Left ventricle myocardium inferior (tissue), 1 donor: ENCODE results near the gene PBX1. TPM values are rescaled to one million over a fixed set of nuclear protein-coding genes. Genes with fewer than 3 reads are reported as not detected.

Experiments used
- DNase-seq: peaks from one replicate; pipeline ENCODE4 v3.0.0-alpha.2; 2020
- H3K27ac ChIP-seq: fragments of 200-600 bp; replicated peaks from 2 replicates; pipeline ENCODE4 v1.8.0; 2021
- H3K27me3 ChIP-seq: fragments of 200-600 bp; 2 replicates; pipeline ENCODE4 v1.8.0; 2021; ENCODE audit warnings: low read depth
- H3K36me3 ChIP-seq: fragments of 200-600 bp; 2 replicates; pipeline ENCODE4 v1.8.0; 2021
- H3K4me1 ChIP-seq: fragments of 200-600 bp; 2 replicates; pipeline ENCODE4 v1.8.0; 2021
- H3K4me3 ChIP-seq: fragments of 200-600 bp; 2 replicates; pipeline ENCODE4 v1.8.0; 2021; ENCODE audit warnings: mild to moderate bottlenecking, moderate library complexity
- H3K9me3 ChIP-seq: fragments of 200-600 bp; replicated peaks from 2 replicates; pipeline ENCODE4 v1.8.0; 2021
- CTCF ChIP-seq: fragments of 200-600 bp; IDR thresholded peaks from 2 replicates; pipeline ENCODE4 v1.8.0; 2021; ENCODE audit warnings: antibody characterized with exemption, mild to moderate bottlenecking, borderline replicate concordance
- intact Hi-C: fragments of 100-400 bp; cut with micrococcal nuclease; formaldehyde crosslinking; loops from one replicate; pipeline ENCODE4 v1.11.0; 2022
- total RNA-seq: library from RNA; stranded (reverse); fragmentation: NEBNext Ultra II Directional; extraction: Animal tissue kit (Norgen Biotek cat#: 25700); gene quantifications from one replicate; pipeline ENCODE4 v1.2.1, GENCODE V29; 2021
- donor health status: DM: no; HTN: yes; CAD: no; lungs with severe emphysema.

The PBX1 gene
- total RNA-seq, 1 donor from 2014 or later: 73.2 TPM

- Histone ChIP-seq H3K4me1 (peaks cover 89% of the 10 kb centered on the region), H3K27ac (peak overlapping the region; percentile 60)
- no peak for DNase-seq
Measured at GRCh38 chr1:164707868-164708331, 148.9 kb downstream of the PBX1 start.

DNA sequence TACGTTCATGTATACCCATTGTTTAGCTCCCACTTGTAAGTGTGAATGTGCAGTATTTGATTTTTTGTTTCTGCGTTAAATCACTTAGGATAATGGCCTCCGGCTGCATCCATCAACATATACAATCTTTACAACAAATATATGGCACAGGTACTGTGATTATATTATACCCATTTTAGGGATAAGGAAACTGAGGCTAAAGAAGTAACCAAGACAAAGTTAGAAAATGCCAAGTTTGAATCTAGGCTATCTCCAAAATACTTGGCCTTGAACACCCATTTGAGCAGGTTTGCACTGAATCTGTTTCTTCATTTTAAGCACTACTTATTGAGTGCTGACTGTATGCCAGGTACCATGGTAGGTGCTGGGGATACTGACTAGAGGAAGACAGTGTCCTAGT lies 149.6 kb downstream of the PBX1 start:
- no peak overlapping the region for H3K4me3 ChIP-seq
- peak overlapping the region; percentile 60 for H3K27ac ChIP-seq
- no peaks in the 10 kb centered on the region for H3K9me3 ChIP-seq
- no peaks in the 10 kb centered on the region for H3K36me3 ChIP-seq
- no peak for DNase-seq
- no peaks in the 10 kb centered on the region for H3K27me3 ChIP-seq
- intact Hi-C loops: no loop called here
- TF ChIP-seq CTCF: no peak
- H3K4me1 ChIP-seq: peaks cover 89% of the 10 kb centered on the region

More at GRCh38 chr1:164707868-164708331, 148.9 kb downstream of the PBX1 start:
- Histone ChIP-seq H3K4me3 (no peak overlapping the region), H3K9me3 (no peaks in the 10 kb centered on the region), H3K27me3 (no peaks in the 10 kb centered on the region), H3K36me3 (no peaks in the 10 kb centered on the region)
- no peak for TF ChIP-seq CTCF
- intact Hi-C loops: no loop called here

DNA sequence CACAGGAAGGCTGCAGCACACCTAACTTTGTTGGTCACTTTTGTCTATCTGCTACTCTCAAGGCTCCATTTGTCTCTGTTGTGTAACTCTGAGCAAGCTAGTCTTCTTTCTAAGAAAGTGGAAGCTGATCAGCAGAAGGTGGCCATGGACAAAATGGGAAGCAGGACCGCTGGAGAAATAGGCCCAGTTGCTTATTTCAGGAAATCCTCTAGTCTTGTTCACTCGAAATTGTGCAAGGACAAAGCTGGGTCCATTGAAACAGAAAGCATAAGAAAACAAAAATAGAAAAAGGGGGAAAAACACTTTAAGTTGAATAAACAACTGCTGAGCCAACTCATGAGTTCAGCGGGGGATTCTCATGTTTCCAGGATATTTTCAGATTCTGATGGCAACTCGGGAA lies 150.1 kb downstream of the PBX1 start:
- intact Hi-C loops: no loop called here
- no peaks in the 10 kb centered on the region for H3K27me3 ChIP-seq
- peaks cover 89% of the 10 kb centered on the region for H3K4me1 ChIP-seq
- no peak overlapping the region for H3K4me3 ChIP-seq
- no peak for TF ChIP-seq CTCF
- H3K36me3 ChIP-seq: no peaks in the 10 kb centered on the region
- no peak for DNase-seq
- H3K9me3 ChIP-seq: no peaks in the 10 kb centered on the region
- peak overlapping the region; percentile 60 for H3K27ac ChIP-seq

- intact Hi-C loops: no loop called here
- no peak for TF ChIP-seq CTCF
- DNase-seq: no peak
- Histone ChIP-seq H3K27me3 (no peaks in the 10 kb centered on the region), H3K9me3 (no peaks in the 10 kb centered on the region), H3K4me3 (no peak overlapping the region), H3K4me1 (peaks cover 93% of the 10 kb centered on the region), H3K27ac (peak overlapping the region; percentile 60), H3K36me3 (no peaks in the 10 kb centered on the region)
Measured at GRCh38 chr1:164709541-164710278, 150.7 kb downstream of the PBX1 start.

DNA sequence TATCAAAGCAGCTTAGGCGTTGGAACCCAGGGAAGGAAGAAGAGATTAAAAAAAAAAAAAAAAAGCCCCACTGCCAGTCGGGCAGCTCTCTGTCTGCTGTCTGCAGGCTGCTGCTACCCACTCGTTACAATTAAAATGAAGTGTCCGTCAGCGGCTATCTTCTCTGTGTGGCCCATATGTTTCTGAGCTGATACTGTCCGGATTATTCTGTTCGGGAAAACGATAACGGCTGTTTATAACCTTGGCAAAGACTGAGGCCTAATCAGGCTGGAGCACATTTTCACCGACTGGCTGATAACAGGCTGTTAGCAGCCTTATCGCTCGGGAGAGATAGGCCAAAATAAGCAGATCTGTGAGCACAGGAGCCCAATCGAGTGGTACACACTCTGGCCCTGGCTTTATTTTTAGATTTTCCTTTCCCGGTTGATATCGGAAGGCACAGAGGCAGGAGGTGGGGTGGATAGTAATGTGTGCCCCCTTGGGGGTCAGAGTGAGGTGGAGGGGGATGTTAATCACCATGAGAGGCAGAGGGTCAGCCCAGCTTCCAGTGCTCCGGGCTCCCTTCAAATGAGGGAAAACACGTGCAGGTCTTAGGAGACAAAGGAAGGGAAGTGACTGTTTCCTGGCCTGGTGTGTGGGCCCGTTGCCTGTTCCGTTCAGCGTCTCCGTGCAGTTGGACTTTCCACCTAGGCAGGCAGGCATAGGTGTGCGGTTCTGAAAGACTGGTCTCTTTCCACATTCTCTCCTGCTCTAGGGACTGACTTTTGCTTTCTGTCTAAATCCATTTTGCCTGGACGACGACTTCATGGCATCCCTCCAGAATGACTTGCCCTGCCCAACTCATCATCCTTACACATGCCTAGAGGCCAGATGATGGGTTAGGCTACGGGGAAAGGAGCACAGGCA lies 153.4 kb downstream of the PBX1 start:
- DNase-seq: no peak
- intact Hi-C loops: no loop called here

More for the DNA sequence above, 153.4 kb downstream of the PBX1 start:
- Histone ChIP-seq H3K4me3 (peak overlapping the region; percentile 15), H3K36me3 (no peaks in the 10 kb centered on the region), H3K27me3 (no peaks in the 10 kb centered on the region), H3K9me3 (no peaks in the 10 kb centered on the region), H3K4me1 (peaks cover 74% of the 10 kb centered on the region), H3K27ac (peak overlapping the region; percentile 88)
- TF ChIP-seq CTCF: no peak
